GM19035 (cell line): ENCODE results near the gene TGFB1.
"Not testable (repeated sequence)": the region's sequence is repeated elsewhere in the genome, so short reads cannot be mapped to it uniquely, and the experiment has no call there.

Source experiments
- ATAC-seq: cut with Tn5 transposase; IDR thresholded peaks from one replicate; pipeline ENCODE4 v1.9.1; 2021; ENCODE audit not compliant: unreplicated experiment

The TGFB1 gene

GRCh38 chr19:41371119-41371518, 17.4 kb upstream of the TGFB1 start:
- ATAC-seq = not testable (repeated sequence)

- ATAC-seq = no peak
These were observed 16.0 kb upstream of the TGFB1 start for GRCh38 chr19:41369769-41370168.

- ATAC-seq = no peak
These were observed 14.2 kb upstream of the TGFB1 start for GRCh38 chr19:41367848-41368301.

GRCh38 chr19:41366089-41366488, 12.4 kb upstream of the TGFB1 start:
- ATAC-seq = no peak

- no peak for ATAC-seq
These were observed 11.0 kb upstream of the TGFB1 start for GRCh38 chr19:41364524-41365391.

GRCh38 chr19:41363753-41364523, 10.2 kb upstream of the TGFB1 start, which contains the start of gene B9D2:
Gene B9D2, minus strand, starts transcription at chr19:41364149. Its CDS starts 630 bp downstream, at chr19:41363519.
- peak; percentile 88 for ATAC-seq

- ATAC-seq = no peak
These were observed 9.6 kb upstream of the TGFB1 start for GRCh38 chr19:41363371-41363752.

GRCh38 chr19:41362143-41362847, 8.6 kb upstream of the TGFB1 start:
- ATAC-seq = no peak

GRCh38 chr19:41359741-41360140, 6.0 kb upstream of the TGFB1 start:
- no peak for ATAC-seq

GRCh38 chr19:41357746-41358145, 4.0 kb upstream of the TGFB1 start:
- no peak for ATAC-seq

GRCh38 chr19:41356984-41357739, 3.4 kb upstream of the TGFB1 start:
- ATAC-seq = no peak

GRCh38 chr19:41355802-41356201, 2.1 kb upstream of the TGFB1 start:
- no peak for ATAC-seq

- no peak for ATAC-seq
These were observed 1.3 kb upstream of the TGFB1 start for GRCh38 chr19:41355035-41355434.

- no peak for ATAC-seq
These were observed 726 bp upstream of the TGFB1 start for GRCh38 chr19:41354343-41354953.

GRCh38 chr19:41352609-41353465, 885 bp downstream of the TGFB1 start:
- no peak for ATAC-seq

GRCh38 chr19:41352279-41352608, 1.5 kb downstream of the TGFB1 start:
- no peak for ATAC-seq

GRCh38 chr19:41351339-41352245, 2.1 kb downstream of the TGFB1 start:
- peak; percentile 47 for ATAC-seq

GRCh38 chr19:41350735-41351338, 2.9 kb downstream of the TGFB1 start:
- no peak for ATAC-seq
